MM.1S (cell line): ENCODE data around the gene CACNG8.

Experiments
- DNase-seq: peaks from one replicate; pipeline ENCODE4 v3.0.0-alpha.2; 2015
- H2AFZ ChIP-seq: fragments of 300-600 bp; sonication (generic); 2 replicates; pipeline ENCODE4 v1.6.0; 2016; ENCODE audit warnings: antibody characterized with exemption, low read length
- H3F3A ChIP-seq: fragments of 300-600 bp; sonication (generic); 2 replicates; pipeline ENCODE4 v1.6.1; 2016; ENCODE audit warnings: mild to moderate bottlenecking, antibody characterized with exemption, low read length, moderate library complexity, mixed read lengths; ENCODE audit not compliant: insufficient read depth
- H3K27ac ChIP-seq: fragments of 300-600 bp; sonication (generic); 2 replicates; pipeline ENCODE4 v1.5.1; 2016; ENCODE audit warnings: mild to moderate bottlenecking, low read length
- H3K27me3 ChIP-seq: fragments of 300-600 bp; sonication (generic); replicated peaks from 2 replicates; pipeline ENCODE4 v1.6.0; 2016; ENCODE audit warnings: low read length; ENCODE audit not compliant: insufficient read depth
- H3K36me3 ChIP-seq: fragments of 300-600 bp; sonication (generic); replicated peaks from 2 replicates; pipeline ENCODE4 v1.6.1; 2016; ENCODE audit warnings: mild to moderate bottlenecking, low read length, mixed read lengths; ENCODE audit not compliant: insufficient read depth
- H3K4me1 ChIP-seq: fragments of 300-600 bp; sonication (generic); 2 replicates; pipeline ENCODE4 v1.6.1; 2016; ENCODE audit warnings: low read length, mixed read lengths
- H3K4me2 ChIP-seq: fragments of 300-600 bp; sonication (generic); 2 replicates; pipeline ENCODE4 v1.6.0; 2016; ENCODE audit warnings: low read depth, low read length
- H3K4me3 ChIP-seq: fragments of 300-600 bp; sonication (generic); 2 replicates; pipeline ENCODE4 v1.5.1; 2016; ENCODE audit warnings: low read length, mixed read lengths
- H3K79me2 ChIP-seq: fragments of 300-600 bp; sonication (generic); 2 replicates; pipeline ENCODE4 v1.6.1; 2016; ENCODE audit warnings: mixed run types, low read length, mixed read lengths
- H3K9ac ChIP-seq: fragments of 300-600 bp; sonication (generic); 2 replicates; pipeline ENCODE4 v1.6.1; 2016; ENCODE audit warnings: low read length, mixed read lengths
- H3K9me2 ChIP-seq: fragments of 300-600 bp; sonication (generic); replicated peaks from 2 replicates; pipeline ENCODE4 v1.6.1; 2016; ENCODE audit warnings: mild to moderate bottlenecking, low read length, mixed read lengths; ENCODE audit not compliant: insufficient read depth
- H3K9me3 ChIP-seq: fragments of 300-600 bp; sonication (generic); replicated peaks from 2 replicates; pipeline ENCODE4 v1.6.1; 2016; ENCODE audit warnings: mild to moderate bottlenecking, low read length, mixed read lengths; ENCODE audit not compliant: insufficient read depth
- H4K20me1 ChIP-seq: fragments of 300-600 bp; sonication (generic); 2 replicates; pipeline ENCODE4 v1.6.1; 2016; ENCODE audit warnings: mild to moderate bottlenecking, low read length, moderate library complexity, mixed read lengths; ENCODE audit not compliant: insufficient read depth
- CTCF ChIP-seq: fragments of 300-600 bp; sonication (generic); IDR thresholded peaks from 2 replicates; pipeline ENCODE4 v1.5.1; 2016; ENCODE audit warnings: antibody characterized with exemption, low read length, mixed read lengths
- EZH2 ChIP-seq: fragments of 300-600 bp; sonication (generic); optimal IDR thresholded peaks from 2 replicates; pipeline ENCODE3; 2017; ENCODE audit warnings: low read depth, mild to moderate bottlenecking, antibody characterized with exemption, low read length, mixed read lengths
- EZH2phosphoT487 ChIP-seq: fragments of 300-600 bp; sonication (generic); IDR thresholded peaks from 2 replicates; pipeline ENCODE4 v1.6.1; 2018; ENCODE audit warnings: antibody characterized with exemption, low read length

Gene CACNG8

GRCh38 chr19:53960187-53960586, 2.5 kb upstream of the CACNG8 start:
- Histone ChIP-seq H3K4me3 (no peak overlapping the region), H3F3A (no peaks in the 10 kb centered on the region), H3K4me2 (no peak overlapping the region), H3K27ac (no peak overlapping the region), H4K20me1 (no peaks in the 10 kb centered on the region), H2AFZ (no peak overlapping the region), H3K36me3 (no peaks in the 10 kb centered on the region), H3K9me2 (no peaks in the 10 kb centered on the region), H3K9me3 (no peaks in the 10 kb centered on the region), H3K4me1 (no peaks in the 10 kb centered on the region), H3K79me2 (no peaks in the 10 kb centered on the region), H3K9ac (no peak overlapping the region), H3K27me3 (peaks cover 34% of the 10 kb centered on the region)
- DNase-seq: no peak
- TF ChIP-seq CTCF (no peak), EZH2 (no peak), EZH2phosphoT487 (no peak)

- no peak overlapping the region for H3K4me3 ChIP-seq
- H3K27me3 ChIP-seq: peaks cover 34% of the 10 kb centered on the region
- no peak overlapping the region for H3K4me2 ChIP-seq
- TF ChIP-seq EZH2 (no peak), CTCF (no peak), EZH2phosphoT487 (no peak)
- H2AFZ ChIP-seq: no peak overlapping the region
- H3K9me2 ChIP-seq: no peaks in the 10 kb centered on the region
- H3K79me2 ChIP-seq: no peaks in the 10 kb centered on the region
- no peaks in the 10 kb centered on the region for H4K20me1 ChIP-seq
- no peak for DNase-seq
- no peaks in the 10 kb centered on the region for H3K9me3 ChIP-seq
- no peak overlapping the region for H3K9ac ChIP-seq
- H3K36me3 ChIP-seq: no peaks in the 10 kb centered on the region
- no peaks in the 10 kb centered on the region for H3F3A ChIP-seq
- no peak overlapping the region for H3K27ac ChIP-seq
- no peaks in the 10 kb centered on the region for H3K4me1 ChIP-seq
Measured at GRCh38 chr19:53960886-53961285, 1.9 kb upstream of the CACNG8 start.

GRCh38 chr19:53961523-53962356, 997 bp upstream of the CACNG8 start:
- TF ChIP-seq CTCF: no peak
- TF ChIP-seq EZH2: no peak
- no peak for TF ChIP-seq EZH2phosphoT487
- no peak overlapping the region for H3K27ac ChIP-seq
- no peaks in the 10 kb centered on the region for H3K9me3 ChIP-seq

More at GRCh38 chr19:53961523-53962356, 997 bp upstream of the CACNG8 start:
- no peak overlapping the region for H3K4me2 ChIP-seq
- H3F3A ChIP-seq: no peaks in the 10 kb centered on the region
- H3K36me3 ChIP-seq: no peaks in the 10 kb centered on the region
- no peaks in the 10 kb centered on the region for H4K20me1 ChIP-seq
- no peak overlapping the region for H2AFZ ChIP-seq
- no peak for DNase-seq
- H3K4me1 ChIP-seq: no peaks in the 10 kb centered on the region
- no peaks in the 10 kb centered on the region for H3K9me2 ChIP-seq
- H3K9ac ChIP-seq: no peak overlapping the region
- no peaks in the 10 kb centered on the region for H3K79me2 ChIP-seq
- no peak overlapping the region for H3K4me3 ChIP-seq
- H3K27me3 ChIP-seq: peaks cover 39% of the 10 kb centered on the region
